AG10803 (cell line): ENCODE results near the gene KRT26.

Experiments
- DNase-seq: peaks from one replicate; pipeline ENCODE4 v3.0.0; 2010; ENCODE audit warnings: low read depth
- H3K4me3 ChIP-seq: 2 replicates; pipeline ENCODE4 v1.5.1; 2011; ENCODE audit warnings: mild to moderate bottlenecking, low read length, control low read depth
- CTCF ChIP-seq: conservative IDR thresholded peaks from 2 replicates; pipeline ENCODE4 v1.5.1; 2011; ENCODE audit warnings: mild to moderate bottlenecking, low read length, control low read depth, inconsistent platforms

Gene KRT26

DNA sequence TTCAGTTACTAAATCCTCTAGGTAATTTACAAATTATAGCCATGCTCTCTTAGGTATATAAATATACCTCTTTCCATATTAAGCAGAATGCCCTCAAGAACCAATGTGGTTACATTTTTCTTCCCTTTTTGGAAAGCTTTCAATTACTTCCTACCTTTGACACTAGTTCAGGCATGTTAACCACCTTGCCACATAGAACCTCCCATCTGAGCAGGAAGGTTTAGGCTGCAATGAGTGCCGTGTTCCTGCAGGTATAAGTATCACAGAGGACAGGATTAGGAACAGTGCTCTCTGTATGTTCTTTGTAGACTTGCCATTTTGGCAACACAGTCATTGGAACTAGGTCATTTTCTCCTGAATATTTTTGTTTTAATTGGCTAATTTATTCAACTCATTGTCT is 37.0 kb downstream of the KRT26 start:
- TF ChIP-seq CTCF = no peak
- no peak for DNase-seq
- H3K4me3 ChIP-seq = no peak overlapping the region

GRCh38 chr17:40734018-40734417 is 38.0 kb downstream of the KRT26 start:
- DNase-seq = no peak
- TF ChIP-seq CTCF = no peak
- no peak overlapping the region for H3K4me3 ChIP-seq

DNA sequence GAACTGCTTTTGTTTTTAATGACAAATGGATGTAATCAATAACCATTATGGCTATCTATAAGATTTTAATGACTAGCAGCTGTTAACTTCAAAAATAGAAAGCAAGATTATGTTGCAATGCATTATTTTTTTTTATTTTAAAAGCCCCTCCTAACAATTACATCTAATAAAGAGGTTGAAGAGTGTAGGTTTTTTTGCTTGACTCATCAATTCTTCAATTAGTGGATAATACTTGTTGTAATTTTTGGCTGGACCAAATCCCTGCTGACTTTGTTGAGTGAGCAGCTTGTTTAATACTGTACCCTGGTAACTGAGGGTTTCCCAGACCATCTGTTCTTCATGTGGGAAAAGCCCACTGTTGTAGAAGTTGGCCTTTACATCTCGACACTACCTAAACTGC is 41.0 kb downstream of the KRT26 start:
- TF ChIP-seq CTCF = no peak
- no peak for DNase-seq

GRCh38 chr17:40727447-40728231 is 44.4 kb downstream of the KRT26 start:
- TF ChIP-seq CTCF = no peak
- DNase-seq = peak; percentile 12
- no peak overlapping the region for H3K4me3 ChIP-seq

More for the DNA sequence above, 41.0 kb downstream of the KRT26 start:
- no peak overlapping the region for H3K4me3 ChIP-seq

DNA sequence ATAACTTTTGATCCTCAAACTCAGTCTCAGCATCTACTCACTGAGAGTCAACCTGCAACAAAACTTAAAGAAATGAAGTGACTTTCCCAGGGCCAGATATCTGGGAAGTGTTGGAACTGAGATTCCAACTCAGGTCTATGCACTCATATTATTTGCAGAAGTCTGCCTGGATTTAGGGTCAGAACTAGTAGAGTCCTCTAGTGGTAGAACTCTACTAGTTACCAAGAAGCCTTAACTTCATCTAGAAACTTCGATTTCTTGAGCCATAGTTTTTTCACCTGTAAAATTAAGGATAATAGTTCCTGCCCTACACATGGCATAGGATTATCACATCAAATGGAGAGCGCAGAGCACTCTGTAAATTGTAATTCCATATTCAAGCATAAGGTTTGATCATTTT is 45.1 kb downstream of the KRT26 start:
- peak; percentile 37 for TF ChIP-seq CTCF
- no peak for DNase-seq
- H3K4me3 ChIP-seq = no peak overlapping the region

- no peak for DNase-seq
- no peak for TF ChIP-seq CTCF
- H3K4me3 ChIP-seq = no peak overlapping the region
Measured at GRCh38 chr17:40724656-40725055, 47.3 kb downstream of the KRT26 start.

- no peak for TF ChIP-seq CTCF
- DNase-seq = no peak
- H3K4me3 ChIP-seq = no peak overlapping the region
Measured at GRCh38 chr17:40722241-40722640, 49.8 kb downstream of the KRT26 start.
